ENCODE data around the gene DHX34. TPM values are rescaled to one million over a fixed set of nuclear protein-coding genes. Genes with fewer than 3 reads are reported as not detected.

Gene DHX34
- total RNA-seq, 1 experiment from 2014 or later: 23.0 TPM

DNA sequence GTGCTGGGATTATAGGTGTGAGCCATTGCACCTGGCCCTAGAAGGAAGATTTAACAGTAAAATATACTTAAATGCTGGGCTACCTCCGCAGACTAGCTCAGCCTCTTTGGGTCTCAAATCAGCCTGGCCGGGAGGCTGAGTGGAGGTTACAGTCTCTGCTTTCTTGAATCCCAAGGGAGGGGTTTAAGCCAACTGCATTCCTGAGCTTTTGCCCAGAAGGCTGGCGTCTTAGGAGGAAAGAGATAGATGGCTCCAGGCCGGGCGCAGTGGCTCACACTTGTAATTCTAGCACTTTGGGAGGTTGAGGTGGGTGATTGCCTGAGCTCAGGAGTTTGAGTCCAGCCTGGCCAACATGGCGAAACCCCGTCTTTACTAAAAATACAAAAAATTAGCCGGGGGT is 40.1 kb upstream of the DHX34 start:
- H3K27ac ChIP-seq: no peak overlapping the region
- no peaks in the 10 kb centered on the region for H4K20me1 ChIP-seq (ENCODE audit: insufficient read depth)
- H3K27me3 ChIP-seq (ENCODE audit: insufficient read depth, low read depth): no peaks in the 10 kb centered on the region
- no peaks in the 10 kb centered on the region for H3K36me3 ChIP-seq (ENCODE audit: low read depth)
- peaks cover 31% of the 10 kb centered on the region; the same call in 1 of the 2 replicates for H3F3A ChIP-seq (ENCODE audit: insufficient read depth, low read depth)
- POLR2A ChIA-PET (ENCODE audit: unreplicated experiment): no interaction called here
- intact Hi-C loops (cut with micrococcal nuclease; ENCODE audit: unreplicated experiment): loop anchor here (5.0 kb wide), 1 partner anchor 38 kb away; the partner anchor contains the start of gene DHX34
- BruUV-seq (replicated peaks): no TSS peak
- H3K4me1 ChIP-seq (replicated peaks; ENCODE audit: insufficient read depth): peaks cover 33% of the 10 kb centered on the region
- no peaks in the 10 kb centered on the region for H3K79me2 ChIP-seq (ENCODE audit: low read depth)
- H3K9me2 ChIP-seq (ENCODE audit: insufficient read depth): no peaks in the 10 kb centered on the region
- H2AFZ ChIP-seq: no peak overlapping the region
- H3K9me3 ChIP-seq (ENCODE audit: insufficient read depth, low read depth): no peaks in the 10 kb centered on the region
- CTCF ChIA-PET: interaction anchor here (0.6 to 0.7 kb wide), 2 partner anchors 16 to 125 kb away, joined by 4 to 14 read pairs; no protein-coding TSS in a partner anchor
- DNase-seq: no peak
- no peak overlapping the region for H3K4me3 ChIP-seq
- peak overlapping the region; percentile 20; the same call in 1 of the 2 replicates for H3K4me2 ChIP-seq
- TF ChIP-seq, protein P1, sequence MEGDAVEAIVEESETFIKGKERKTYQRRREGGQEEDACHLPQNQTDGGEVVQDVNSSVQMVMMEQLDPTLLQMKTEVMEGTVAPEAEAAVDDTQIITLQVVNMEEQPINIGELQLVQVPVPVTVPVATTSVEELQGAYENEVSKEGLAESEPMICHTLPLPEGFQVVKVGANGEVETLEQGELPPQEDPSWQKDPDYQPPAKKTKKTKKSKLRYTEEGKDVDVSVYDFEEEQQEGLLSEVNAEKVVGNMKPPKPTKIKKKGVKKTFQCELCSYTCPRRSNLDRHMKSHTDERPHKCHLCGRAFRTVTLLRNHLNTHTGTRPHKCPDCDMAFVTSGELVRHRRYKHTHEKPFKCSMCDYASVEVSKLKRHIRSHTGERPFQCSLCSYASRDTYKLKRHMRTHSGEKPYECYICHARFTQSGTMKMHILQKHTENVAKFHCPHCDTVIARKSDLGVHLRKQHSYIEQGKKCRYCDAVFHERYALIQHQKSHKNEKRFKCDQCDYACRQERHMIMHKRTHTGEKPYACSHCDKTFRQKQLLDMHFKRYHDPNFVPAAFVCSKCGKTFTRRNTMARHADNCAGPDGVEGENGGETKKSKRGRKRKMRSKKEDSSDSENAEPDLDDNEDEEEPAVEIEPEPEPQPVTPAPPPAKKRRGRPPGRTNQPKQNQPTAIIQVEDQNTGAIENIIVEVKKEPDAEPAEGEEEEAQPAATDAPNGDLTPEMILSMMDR (conservative IDR thresholded peaks at IDR 0.05): no peak
- TF ChIP-seq EZH2 (IDR thresholded peaks at IDR 0.05; ENCODE audit: low read depth): no peak

- Histone ChIP-seq H3K27ac (peak within 1 kb of the TSS; percentile 35), H4K20me1 (ENCODE audit: insufficient read depth) (no peaks in the 10 kb centered on the region), H3K9me2 (ENCODE audit: insufficient read depth) (no peaks in the 10 kb centered on the region), H3F3A (ENCODE audit: insufficient read depth, low read depth) (peaks cover 34% of the 10 kb centered on the region; the same call in 1 of the 2 replicates), H3K9me3 (ENCODE audit: insufficient read depth, low read depth) (no peaks in the 10 kb centered on the region), H3K79me2 (ENCODE audit: low read depth) (no peaks in the 10 kb centered on the region), H3K4me1 (replicated peaks; ENCODE audit: insufficient read depth) (peaks cover 33% of the 10 kb centered on the region), H3K27me3 (ENCODE audit: insufficient read depth, low read depth) (no peaks in the 10 kb centered on the region), H3K4me3 (no peak within 1 kb of the TSS), H3K4me2 (peak within 1 kb of the TSS; percentile 52), H3K36me3 (ENCODE audit: low read depth) (no peaks in the 10 kb centered on the region), H2AFZ (no peak within 1 kb of the TSS)
- no peak for DNase-seq
- intact Hi-C loops (cut with micrococcal nuclease; ENCODE audit: unreplicated experiment): loop anchor here (5.0 kb wide), 1 partner anchor 38 kb away; the partner anchor contains the start of gene DHX34
- TF ChIP-seq EZH2 (IDR thresholded peaks at IDR 0.05; ENCODE audit: low read depth): no peak
- TF ChIP-seq, protein P1 (conservative IDR thresholded peaks at IDR 0.05): no peak
- ChIA-PET CTCF (interaction anchor here (0.6 to 0.7 kb wide), 2 partner anchors 15 to 124 kb away, joined by 4 to 14 read pairs; no protein-coding TSS in a partner anchor), POLR2A (ENCODE audit: unreplicated experiment) (interaction anchor here (0.6 kb wide), 1 partner anchor 48 kb away, joined by 7 read pairs; no protein-coding TSS in a partner anchor)
- no TSS peak for BruUV-seq (replicated peaks)
Measured at GRCh38 chr19:47309608-47310007, 39.5 kb upstream of the DHX34 start, which contains the start of gene C5AR1. Gene C5AR1, plus strand, starts transcription at chr19:47309861. Its CDS starts 35 bp downstream, at chr19:47309896.

GRCh38 chr19:47310323-47310722 is 38.8 kb upstream of the DHX34 start:
- Histone ChIP-seq H3K4me3 (no peak overlapping the region), H4K20me1 (ENCODE audit: insufficient read depth) (no peaks in the 10 kb centered on the region), H3K27me3 (ENCODE audit: insufficient read depth, low read depth) (no peaks in the 10 kb centered on the region), H3K9me2 (ENCODE audit: insufficient read depth) (no peaks in the 10 kb centered on the region), H2AFZ (no peak overlapping the region), H3K9me3 (ENCODE audit: insufficient read depth, low read depth) (no peaks in the 10 kb centered on the region), H3F3A (ENCODE audit: insufficient read depth, low read depth) (peaks cover 40% of the 10 kb centered on the region; the same call in 1 of the 2 replicates), H3K36me3 (ENCODE audit: low read depth) (no peaks in the 10 kb centered on the region), H3K27ac (peak overlapping the region; percentile 35), H3K4me1 (replicated peaks; ENCODE audit: insufficient read depth) (peaks cover 37% of the 10 kb centered on the region), H3K4me2 (peak overlapping the region; percentile 52; the same call in 1 of the 2 replicates), H3K79me2 (ENCODE audit: low read depth) (no peaks in the 10 kb centered on the region)
- BruUV-seq (replicated peaks): no TSS peak
- ChIA-PET CTCF (no interaction called here), POLR2A (ENCODE audit: unreplicated experiment) (no interaction called here)
- intact Hi-C loops (cut with micrococcal nuclease; ENCODE audit: unreplicated experiment): no loop called here
- TF ChIP-seq, protein P1 (conservative IDR thresholded peaks at IDR 0.05): no peak
- no peak for TF ChIP-seq EZH2 (IDR thresholded peaks at IDR 0.05; ENCODE audit: low read depth)
- no peak for DNase-seq

Data from PC-9 (cell line).